Mesenchymal stem cell (in vitro differentiated cells and primary cell): Measurements from ENCODE around the gene NCAPG.

Source experiments
- DNase-seq: peaks from one replicate; pipeline ENCODE4 v3.0.0-alpha.2; 2013
- H2AFZ ChIP-seq: one replicate; pipeline ENCODE4 v1.6.1; 2013; ENCODE audit warnings: low read depth, mild to moderate bottlenecking, control low read depth, inconsistent platforms, low read length, moderate library complexity
- H2AK5ac ChIP-seq: 2 replicates; pipeline ENCODE4 v1.6.1; 2013; ENCODE audit warnings: low read length, moderate library complexity, mild to moderate bottlenecking, inconsistent platforms; ENCODE audit not compliant: severe bottlenecking
- H2BK120ac ChIP-seq: one replicate; pipeline ENCODE4 v1.6.1; 2013; ENCODE audit warnings: low read depth, mild to moderate bottlenecking, inconsistent platforms, low read length, moderate library complexity
- H2BK12ac ChIP-seq, 2 experiments: one replicate each; pipeline ENCODE4 v1.6.1; 2013; ENCODE audit warnings: inconsistent platforms in 2 of 2, low read length in 2 of 2, mild to moderate bottlenecking in 2 of 2, moderate library complexity in 2 of 2, control low read depth in 1 of 2
- H2BK15ac ChIP-seq: one replicate; pipeline ENCODE4 v1.6.1; 2013; ENCODE audit warnings: mild to moderate bottlenecking, low read depth, inconsistent platforms; ENCODE audit not compliant: poor library complexity, severe bottlenecking
- H2BK5ac ChIP-seq: 2 replicates; pipeline ENCODE4 v1.6.1; 2013; ENCODE audit warnings: low read depth, mild to moderate bottlenecking, low read length, control low read depth, inconsistent platforms; ENCODE audit not compliant: poor library complexity, severe bottlenecking
- H3K14ac ChIP-seq, 2 experiments: one replicate each; pipeline ENCODE4 v1.6.1; 2013; ENCODE audit warnings: inconsistent platforms in 2 of 2, low read length in 2 of 2, control low read depth in 1 of 2, mild to moderate bottlenecking in 1 of 2, moderate library complexity in 1 of 2
- H3K18ac ChIP-seq, 2 experiments: one replicate each; pipeline ENCODE4 v1.6.1; 2013; ENCODE audit warnings: inconsistent platforms in 2 of 2, low read length in 2 of 2, control low read depth in 1 of 2, low read depth in 1 of 2, mild to moderate bottlenecking in 1 of 2
- H3K23ac ChIP-seq, 2 experiments: one replicate each; pipeline ENCODE4 v1.6.1; 2013; ENCODE audit warnings: inconsistent platforms in 2 of 2, low read length in 2 of 2, mild to moderate bottlenecking in 2 of 2, moderate library complexity in 2 of 2, control low read depth in 1 of 2
- H3K27ac ChIP-seq: 2 replicates; pipeline ENCODE4 v1.5.1; 2013; ENCODE audit warnings: mild to moderate bottlenecking, moderate library complexity, low read length, control low read depth, inconsistent platforms; ENCODE audit not compliant: poor library complexity, severe bottlenecking
- H3K27me3 ChIP-seq, 2 experiments: 2 replicates each; pipeline versions ENCODE4 v1.6.1 to v1.7.0; 2013; ENCODE audit warnings: low read length in 2 of 2, mild to moderate bottlenecking in 2 of 2, moderate library complexity in 2 of 2, control low read depth in 1 of 2, inconsistent platforms in 1 of 2; ENCODE audit not compliant: control insufficient read depth in 1 of 2, insufficient read depth in 1 of 2
- H3K36me3 ChIP-seq, 2 experiments: 2 replicates each; pipeline versions ENCODE4 v1.6.1 to v1.7.0; 2013; ENCODE audit warnings: low read length in 2 of 2, control low read depth in 1 of 2, inconsistent platforms in 1 of 2, low read depth in 1 of 2, mild to moderate bottlenecking in 1 of 2; ENCODE audit not compliant: insufficient read depth in 2 of 2, control insufficient read depth in 1 of 2
- H3K4ac ChIP-seq, 2 experiments: one replicate each; pipeline ENCODE4 v1.6.1; 2013; ENCODE audit warnings: inconsistent platforms in 2 of 2, low read length in 2 of 2, mild to moderate bottlenecking in 2 of 2, moderate library complexity in 2 of 2, control low read depth in 1 of 2, low read depth in 1 of 2
- H3K4me1 ChIP-seq: 2 replicates; pipeline ENCODE4 v1.6.1; 2013; ENCODE audit warnings: low read depth, low read length, control low read depth; ENCODE audit not compliant: control insufficient read depth, insufficient read depth
- H3K4me2 ChIP-seq: 2 replicates; pipeline ENCODE4 v1.6.1; 2013; ENCODE audit warnings: low read length, mild to moderate bottlenecking, inconsistent platforms; ENCODE audit not compliant: poor library complexity, severe bottlenecking
- H3K4me3 ChIP-seq, 2 experiments: 2 replicates each; pipeline versions ENCODE4 v1.5.1 to v1.7.0; 2013; ENCODE audit warnings: low read length in 2 of 2, mild to moderate bottlenecking in 2 of 2, control low read depth in 1 of 2, low read depth in 1 of 2; ENCODE audit not compliant: insufficient read depth in 1 of 2
- H3K79me1 ChIP-seq: replicated peaks from 2 replicates; pipeline ENCODE4 v1.6.1; 2013; ENCODE audit warnings: mild to moderate bottlenecking, control low read depth, low read length, inconsistent platforms; ENCODE audit not compliant: poor library complexity, severe bottlenecking
- H3K9ac ChIP-seq: 2 replicates; pipeline ENCODE4 v1.7.0; 2013; ENCODE audit warnings: mild to moderate bottlenecking, low read length, moderate library complexity
- H3K9me3 ChIP-seq: 2 replicates; pipeline ENCODE4 v1.7.0; 2013; ENCODE audit warnings: mild to moderate bottlenecking, low read length; ENCODE audit not compliant: control insufficient read depth
- H4K8ac ChIP-seq: one replicate; pipeline ENCODE4 v1.6.1; 2013; ENCODE audit warnings: inconsistent platforms, mild to moderate bottlenecking, low read length, moderate library complexity
- H4K91ac ChIP-seq: one replicate; pipeline ENCODE4 v1.6.1; 2013; ENCODE audit warnings: mild to moderate bottlenecking, low read length, inconsistent platforms
- WGBS: methylation state at CpG from one replicate; pipeline ENCODE4 v1.1.7; 2013; ENCODE audit warnings: mixed read lengths; 5-methylcytosine and 5-hydroxymethylcytosine counted together

The NCAPG gene

GRCh38 chr4:17884063-17884462, 73.3 kb downstream of the NCAPG start:
- no peak for DNase-seq
- Histone ChIP-seq H2BK120ac (no peak overlapping the region), H2BK12ac (no peak overlapping the region), H3K27me3 (no peaks in the 10 kb centered on the region), H3K27ac (no peak overlapping the region), H2BK15ac (no peak overlapping the region), H3K9ac (no peak overlapping the region), H3K79me1 (peaks cover 3% of the 10 kb centered on the region), H3K14ac (no peak overlapping the region), H3K4me2 (no peak overlapping the region), H3K4ac (no peak overlapping the region), H3K18ac (no peak overlapping the region), H4K8ac (no peak overlapping the region), H4K91ac (no peak overlapping the region), H2AK5ac (no peak overlapping the region), H2AFZ (no peak overlapping the region), H3K9me3 (no peaks in the 10 kb centered on the region), H3K4me1 (no peaks in the 10 kb centered on the region), H2BK5ac (no peak overlapping the region), H3K4me3 (no peak overlapping the region), H3K23ac (no peak overlapping the region), H3K36me3 (peaks cover 0 to 6% of the 10 kb centered on the region in 2 experiments)
- 100% methylated on average over 1 of the region's 2 CpGs for WGBS

GRCh38 chr4:17884511-17884910, 73.7 kb downstream of the NCAPG start:
- no peaks in the 10 kb centered on the region for H3K4me1 ChIP-seq
- H3K4ac ChIP-seq: no peak overlapping the region
- H3K18ac ChIP-seq: no peak overlapping the region
- H4K91ac ChIP-seq: no peak overlapping the region
- no peak overlapping the region for H2AFZ ChIP-seq
- H4K8ac ChIP-seq: no peak overlapping the region
- no peak overlapping the region for H3K27ac ChIP-seq
- H3K14ac ChIP-seq: no peak overlapping the region
- H3K79me1 ChIP-seq: peaks cover 3% of the 10 kb centered on the region
- H2BK120ac ChIP-seq: no peak overlapping the region
- whole genome bisulfite sequencing: no CpG with 5 or more reads among the region's 2 CpGs
- no peak overlapping the region for H3K9ac ChIP-seq
- H3K27me3 ChIP-seq: no peaks in the 10 kb centered on the region
- H2BK12ac ChIP-seq: no peak overlapping the region
- no peak overlapping the region for H2AK5ac ChIP-seq
- no peaks in the 10 kb centered on the region for H3K9me3 ChIP-seq
- H3K23ac ChIP-seq: no peak overlapping the region
- H3K4me2 ChIP-seq: no peak overlapping the region
- no peak for DNase-seq
- H3K36me3 ChIP-seq: peaks cover 0 to 6% of the 10 kb centered on the region in 2 experiments
- H2BK5ac ChIP-seq: no peak overlapping the region
- H2BK15ac ChIP-seq: no peak overlapping the region
- no peak overlapping the region for H3K4me3 ChIP-seq

GRCh38 chr4:17889692-17890091, 78.9 kb downstream of the NCAPG start:
- Histone ChIP-seq H3K27me3 (no peaks in the 10 kb centered on the region), H3K4ac (no peak overlapping the region), H3K23ac (no peak overlapping the region), H4K91ac (no peak overlapping the region), H3K79me1 (peaks cover 3% of the 10 kb centered on the region), H2BK5ac (no peak overlapping the region), H2BK120ac (no peak overlapping the region), H3K9ac (no peak overlapping the region), H2AFZ (no peak overlapping the region), H3K14ac (no peak overlapping the region), H2AK5ac (no peak overlapping the region), H3K9me3 (no peaks in the 10 kb centered on the region), H3K4me3 (no peak overlapping the region), H3K4me2 (no peak overlapping the region), H4K8ac (no peak overlapping the region), H2BK12ac (no peak overlapping the region), H3K18ac (no peak overlapping the region), H3K27ac (no peak overlapping the region), H3K4me1 (no peaks in the 10 kb centered on the region), H3K36me3 (peaks cover 0 to under 1% of the 10 kb centered on the region in 2 experiments), H2BK15ac (no peak overlapping the region)
- WGBS: no CpG with 5 or more reads among the region's 1 CpG
- DNase-seq: no peak

- Histone ChIP-seq H3K36me3 (no peaks in the 10 kb centered on the region), H3K14ac (no peak overlapping the region), H4K91ac (no peak overlapping the region), H3K18ac (no peak overlapping the region), H3K79me1 (no peaks in the 10 kb centered on the region), H3K27me3 (no peaks in the 10 kb centered on the region), H3K27ac (no peak overlapping the region), H2BK15ac (no peak overlapping the region), H2AFZ (no peak overlapping the region), H3K4me2 (no peak overlapping the region), H3K4me1 (no peaks in the 10 kb centered on the region), H4K8ac (no peak overlapping the region), H2AK5ac (no peak overlapping the region), H3K9ac (no peak overlapping the region), H3K4ac (no peak overlapping the region), H2BK12ac (no peak overlapping the region), H2BK120ac (no peak overlapping the region), H3K23ac (no peak overlapping the region), H2BK5ac (no peak overlapping the region), H3K9me3 (no peaks in the 10 kb centered on the region), H3K4me3 (no peak overlapping the region)
- no CpG with 5 or more reads among the region's 3 CpGs for whole genome bisulfite sequencing
- no peak for DNase-seq
Measured at GRCh38 chr4:17894421-17894820, 83.6 kb downstream of the NCAPG start.
